Activated CD4-positive, alpha-beta T cell treated with anti-CD3 and anti-CD28 coated beads, Interleukin-2, amount 50 U/mL, for 1 hour (primary cell): ENCODE measurements around the gene LRBA.

Source experiments
- DNase-seq: peaks from one replicate; pipeline ENCODE4 v3.0.0-alpha.2; 2020

LRBA gene

DNA sequence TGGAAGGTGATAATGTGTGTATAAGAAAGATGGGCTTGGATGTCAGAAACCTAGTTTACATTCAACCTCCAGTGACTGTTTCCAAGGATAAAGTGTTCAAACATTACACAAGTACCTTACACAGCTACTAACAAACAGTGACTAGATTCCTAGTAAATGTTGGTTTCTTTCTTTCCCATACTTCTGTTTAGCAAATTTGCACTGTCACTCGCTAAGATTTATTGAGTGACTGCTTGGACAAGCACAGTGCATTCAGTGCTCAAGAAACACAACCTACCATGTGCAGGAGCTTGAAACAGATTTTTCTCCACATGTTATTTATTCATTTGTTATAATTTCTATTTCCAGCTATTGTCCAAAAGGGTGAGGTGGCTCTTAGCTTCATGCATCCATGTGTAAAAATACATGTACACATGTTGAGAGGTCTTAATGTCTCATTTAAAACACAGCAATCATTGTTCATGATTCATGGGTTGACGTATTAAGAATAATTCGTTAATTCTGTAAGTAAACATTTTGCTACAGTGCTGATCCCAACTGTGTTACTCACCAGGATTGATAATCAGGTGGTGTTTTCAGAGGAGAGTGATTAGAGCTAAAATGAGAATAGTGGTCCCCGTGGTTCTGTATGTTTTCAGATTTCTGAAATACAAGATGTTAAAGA lies 783.8 kb downstream of the LRBA start:
- DNase-seq = no peak

DNA sequence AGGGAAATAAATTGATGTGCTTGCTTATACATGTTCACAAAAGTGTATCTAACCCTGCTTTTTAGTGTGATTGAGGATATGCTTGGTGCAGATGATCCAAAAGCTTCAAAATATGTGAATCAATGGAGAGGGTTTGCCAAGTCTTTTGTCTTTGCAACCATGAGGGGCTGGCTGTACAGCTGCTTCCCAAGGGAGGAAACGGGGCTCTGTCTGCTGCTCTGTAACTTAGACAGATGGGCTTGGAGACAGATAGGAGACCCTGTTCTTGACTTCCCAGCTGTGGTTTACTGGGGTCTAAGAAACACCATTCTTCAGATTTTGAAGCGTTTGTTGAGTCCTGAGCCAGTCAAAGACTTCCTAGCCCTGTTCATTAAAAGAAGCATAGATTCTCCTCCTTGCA lies 784.5 kb downstream of the LRBA start:
- no peak for DNase-seq

DNA sequence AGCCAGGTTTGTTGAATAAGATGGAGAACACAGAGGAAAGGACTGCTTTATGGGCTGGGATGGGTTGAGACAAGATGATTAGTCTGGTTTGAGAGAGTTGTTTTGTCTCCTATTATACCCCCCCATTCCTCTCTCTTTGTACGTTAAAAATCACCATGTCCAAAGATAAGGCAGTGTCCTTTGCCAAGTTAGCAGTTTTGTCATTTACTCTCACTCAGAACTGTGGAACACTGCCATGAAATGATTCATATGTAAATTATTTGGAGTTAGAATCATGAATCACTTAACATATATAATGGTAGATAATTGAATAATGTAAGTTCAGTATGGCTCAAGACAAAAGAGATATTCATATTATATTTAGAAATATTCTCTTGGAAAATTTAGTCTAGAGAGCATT lies 785.6 kb downstream of the LRBA start:
- DNase-seq = no peak

DNA sequence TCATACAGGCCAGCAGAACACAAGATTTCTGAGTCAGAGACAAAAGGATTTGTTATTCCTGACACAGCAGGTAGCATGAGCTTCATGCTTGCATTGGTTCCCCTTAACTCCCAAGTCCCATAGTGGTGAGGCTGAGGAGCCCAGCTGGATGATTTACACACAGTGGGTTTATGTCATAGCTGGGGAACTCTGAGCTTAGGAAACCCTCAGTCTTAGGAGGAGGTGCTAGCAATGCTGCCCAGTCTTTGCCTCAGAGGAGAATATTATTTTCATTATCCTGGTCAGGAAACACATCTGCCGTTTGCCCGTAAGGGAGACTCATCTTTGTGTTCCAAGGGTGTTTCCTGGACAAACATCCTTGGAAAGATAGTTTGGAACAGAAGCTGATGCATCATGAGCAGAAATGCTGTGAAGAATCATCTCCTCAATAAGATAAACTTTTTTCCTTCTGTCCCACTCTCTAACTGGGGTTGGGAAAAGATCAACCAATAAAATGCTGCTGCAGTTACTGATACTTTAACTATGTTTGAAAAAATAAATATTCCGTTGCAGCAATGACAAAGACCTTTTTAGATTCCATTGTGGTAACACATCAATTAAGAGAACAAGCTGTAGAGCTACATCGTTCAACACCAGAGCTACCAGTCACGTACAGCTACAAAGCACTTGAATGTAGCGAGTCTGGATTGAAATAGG lies 790.0 kb downstream of the LRBA start:
- DNase-seq = no peak

DNA sequence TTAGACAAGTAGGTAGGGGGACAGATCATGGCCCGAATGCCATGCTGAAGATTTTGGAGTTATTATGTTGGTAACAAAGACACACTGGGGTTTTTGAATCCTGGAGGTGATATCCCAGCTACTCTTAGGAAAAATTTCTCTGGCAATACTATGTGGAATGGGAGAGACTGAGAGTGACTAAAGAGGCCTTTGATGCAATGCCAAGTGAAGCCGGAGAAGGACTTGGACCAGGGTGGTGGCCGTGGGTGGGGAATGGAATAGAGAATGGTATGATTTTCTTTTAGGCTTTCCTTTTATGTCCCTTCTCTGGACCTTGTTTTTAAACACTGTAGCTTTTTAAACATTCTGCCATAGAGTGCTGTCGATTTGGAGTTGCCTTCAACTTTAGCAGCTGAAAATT lies 795.2 kb downstream of the LRBA start:
- DNase-seq = no peak

DNA sequence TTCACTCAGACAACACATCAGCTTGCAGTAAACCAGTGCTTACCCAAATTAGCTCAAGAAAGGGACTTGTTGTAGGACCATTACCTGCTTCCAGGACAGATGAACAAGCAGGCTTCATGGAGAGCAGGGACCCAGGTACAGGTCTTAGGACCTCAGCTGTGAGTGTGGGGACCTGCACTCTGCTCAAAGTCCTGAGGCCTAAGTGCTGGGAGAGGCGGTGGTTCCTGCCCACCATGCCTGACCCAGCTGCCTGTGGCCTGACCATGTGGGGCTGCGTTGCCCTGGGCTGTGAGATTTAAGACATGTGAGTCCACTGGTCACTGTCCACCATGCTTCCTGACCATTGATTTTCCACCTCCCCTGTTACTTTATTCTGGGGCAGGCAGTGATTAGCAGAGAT lies 796.6 kb downstream of the LRBA start:
- DNase-seq = no peak

DNA sequence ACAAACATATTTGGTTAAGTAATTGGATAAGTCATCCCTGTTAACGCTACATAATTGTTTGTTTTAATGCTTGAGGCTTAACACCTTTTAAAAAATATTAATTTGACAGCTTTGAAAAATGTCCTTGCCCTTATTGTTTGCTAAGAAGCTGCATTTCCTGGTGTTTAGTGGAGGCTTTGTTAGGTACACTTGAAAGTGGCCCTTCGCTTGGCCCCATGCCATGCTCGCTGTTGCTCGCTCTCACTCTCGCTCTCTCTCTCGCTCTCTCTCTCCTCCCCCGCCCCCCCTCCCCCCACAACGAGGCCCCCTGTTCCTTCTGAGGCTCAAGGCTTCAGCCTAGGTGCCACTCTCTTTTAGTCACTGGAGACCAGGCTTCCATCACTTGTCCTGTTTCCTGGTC lies 797.3 kb downstream of the LRBA start:
- no peak for DNase-seq

DNA sequence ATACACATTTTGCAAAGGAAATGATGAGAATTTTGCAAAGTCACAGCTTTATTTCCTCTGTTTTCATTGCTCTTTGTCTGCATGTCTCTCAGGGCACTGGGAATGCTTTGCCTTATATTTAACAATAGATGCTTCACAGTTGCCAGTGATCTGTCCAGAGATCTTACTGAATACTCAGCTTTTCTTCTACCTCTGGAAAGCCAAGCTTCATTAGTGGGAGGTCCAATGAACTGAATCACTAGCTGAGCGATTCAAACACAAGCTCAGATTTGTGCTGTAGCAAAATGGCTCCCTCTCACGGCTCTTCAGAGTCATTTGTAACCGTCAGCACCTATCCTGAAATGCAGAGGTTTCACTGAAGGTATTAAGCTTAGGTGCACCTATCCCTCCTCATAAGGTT lies 797.9 kb downstream of the LRBA start:
- DNase-seq = no peak

DNA sequence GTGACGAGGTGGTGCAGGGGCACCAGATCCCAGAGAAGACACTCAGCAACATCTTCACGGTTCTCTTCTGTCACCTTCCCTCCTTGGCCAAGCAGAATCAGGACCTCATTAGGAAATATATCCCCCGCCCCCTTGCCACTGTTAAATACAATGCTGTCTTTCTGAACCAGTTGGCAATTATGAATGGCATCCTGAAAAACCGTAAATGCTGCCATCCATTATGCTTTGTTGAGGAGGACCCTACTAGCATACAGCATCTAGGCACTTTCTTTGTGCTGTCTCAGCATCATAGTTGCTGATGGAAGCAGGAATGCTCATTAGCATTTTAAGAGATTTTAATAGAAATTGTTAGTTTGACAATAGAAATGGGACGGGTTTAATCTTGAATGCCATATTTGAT lies 798.4 kb downstream of the LRBA start:
- no peak for DNase-seq

DNA sequence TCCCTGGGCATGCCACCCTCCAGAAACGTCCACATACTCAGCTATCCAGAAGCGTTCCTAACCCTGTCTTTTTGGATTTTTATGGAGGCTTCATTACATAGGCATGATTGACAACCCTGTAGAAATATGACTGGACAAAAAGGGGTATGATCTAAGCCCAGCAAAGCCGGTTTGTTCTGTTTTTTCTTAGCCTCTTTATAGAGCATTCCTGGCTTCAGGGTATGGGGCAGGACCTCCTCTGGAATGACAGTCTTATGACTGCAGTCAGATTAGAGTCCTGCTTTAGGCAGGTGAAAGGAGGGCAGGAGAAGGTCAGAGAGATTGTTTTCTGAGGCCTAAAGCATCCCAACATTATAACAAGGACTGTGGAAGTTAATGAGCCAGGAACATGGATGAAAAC lies 799.5 kb downstream of the LRBA start:
- no peak for DNase-seq
